ENCODE results near the gene INPP1. TPM values are rescaled to one million over a fixed set of nuclear protein-coding genes. Genes with fewer than 3 reads are reported as not detected.
A peak's percentile ranks its signal among the peaks of the same experiment; 100 is the strongest.

INPP1 gene
- total RNA-seq, 3 donors from 2014 or later, result 7.4 to 24.3 (median 15.5) TPM

- Histone ChIP-seq H3K9me3 (no peaks in the 10 kb centered on the region), H3K4me3 (no peak overlapping the region), H3K4me1 (peaks cover 0 to 5% of the 10 kb centered on the region in 2 donors), H3K36me3 (no peaks in the 10 kb centered on the region), H3K27me3 (no peaks in the 10 kb centered on the region), H3K27ac (peak overlapping the region in 1 of 2 donors; percentile 79)
- intact Hi-C loops (cut with DNase I; ENCODE audit: low total_unique reads), result no loop called here
- no peak for DNase-seq (ENCODE audit: low spot score in 2 of 2)
- TF ChIP-seq POLR2A (IDR thresholded peaks at IDR 0.05), result no peak
- no peak for TF ChIP-seq POLR2AphosphoS5 (IDR thresholded peaks at IDR 0.05)
- TF ChIP-seq CTCF (IDR thresholded peaks at IDR 0.05), result no peak
These were observed 17.2 kb downstream of the INPP1 start for GRCh38 chr2:190360561-190360960.

- Histone ChIP-seq H3K9me3 (no peaks in the 10 kb centered on the region), H3K36me3 (no peaks in the 10 kb centered on the region), H3K4me1 (peaks cover 0 to 5% of the 10 kb centered on the region in 2 donors), H3K27me3 (no peaks in the 10 kb centered on the region), H3K4me3 (no peak overlapping the region), H3K27ac (no peak overlapping the region)
- no peak for DNase-seq (ENCODE audit: low spot score in 2 of 2)
- TF ChIP-seq POLR2AphosphoS5 (IDR thresholded peaks at IDR 0.05), result no peak
- TF ChIP-seq CTCF (IDR thresholded peaks at IDR 0.05), result no peak
- no peak for TF ChIP-seq POLR2A (IDR thresholded peaks at IDR 0.05)
- intact Hi-C loops (cut with DNase I; ENCODE audit: low total_unique reads), result no loop called here
These were observed 17.6 kb downstream of the INPP1 start for GRCh38 chr2:190360965-190361364.

GRCh38 chr2:190361572-190361971 is 18.2 kb downstream of the INPP1 start:
- no peak overlapping the region for H3K27ac ChIP-seq
- H3K27me3 ChIP-seq, result no peaks in the 10 kb centered on the region
- H3K9me3 ChIP-seq, result no peaks in the 10 kb centered on the region
- H3K4me3 ChIP-seq, result no peak overlapping the region
- intact Hi-C loops (cut with DNase I; ENCODE audit: low total_unique reads), result no loop called here
- H3K36me3 ChIP-seq, result no peaks in the 10 kb centered on the region
- H3K4me1 ChIP-seq, result peaks cover 0 to 5% of the 10 kb centered on the region in 2 donors
- TF ChIP-seq POLR2A (IDR thresholded peaks at IDR 0.05) (no peak), CTCF (IDR thresholded peaks at IDR 0.05) (no peak), POLR2AphosphoS5 (IDR thresholded peaks at IDR 0.05) (no peak)
- no peak for DNase-seq (ENCODE audit: low spot score in 2 of 2)

GRCh38 chr2:190362894-190363293 is 19.5 kb downstream of the INPP1 start:
- TF ChIP-seq CTCF (IDR thresholded peaks at IDR 0.05) (no peak), POLR2A (IDR thresholded peaks at IDR 0.05) (no peak), POLR2AphosphoS5 (IDR thresholded peaks at IDR 0.05) (no peak)
- no peak overlapping the region for H3K4me3 ChIP-seq
- peaks cover 0 to 5% of the 10 kb centered on the region in 2 donors for H3K4me1 ChIP-seq
- H3K27me3 ChIP-seq, result no peaks in the 10 kb centered on the region
- H3K9me3 ChIP-seq, result no peaks in the 10 kb centered on the region
- no peaks in the 10 kb centered on the region for H3K36me3 ChIP-seq
- H3K27ac ChIP-seq, result no peak overlapping the region
- no peak for DNase-seq (ENCODE audit: low spot score in 2 of 2)
- intact Hi-C loops (cut with DNase I; ENCODE audit: low total_unique reads), result no loop called here

GRCh38 chr2:190365499-190366204 is 22.3 kb downstream of the INPP1 start:
- no peak for DNase-seq (ENCODE audit: low spot score in 2 of 2)
- no peaks in the 10 kb centered on the region for H3K27me3 ChIP-seq
- intact Hi-C loops (cut with DNase I; ENCODE audit: low total_unique reads), result no loop called here
- H3K9me3 ChIP-seq, result no peaks in the 10 kb centered on the region
- H3K4me3 ChIP-seq, result no peak overlapping the region
- no peaks in the 10 kb centered on the region for H3K4me1 ChIP-seq
- H3K27ac ChIP-seq, result no peak overlapping the region
- TF ChIP-seq CTCF (IDR thresholded peaks at IDR 0.05), result no peak
- TF ChIP-seq POLR2AphosphoS5 (IDR thresholded peaks at IDR 0.05), result no peak
- TF ChIP-seq POLR2A (IDR thresholded peaks at IDR 0.05), result no peak
- peaks cover 4% of the 10 kb centered on the region for H3K36me3 ChIP-seq
